Activated CD4-positive, alpha-beta memory T cell treated with anti-CD3 and anti-CD28 coated beads for 36 hours (primary cell): ENCODE data around the gene MVK. TPM values are rescaled to one million over a fixed set of nuclear protein-coding genes. Genes with fewer than 3 reads are reported as not detected.

ENCODE experiments used
- CTCF ChIA-PET: fragments of 350-600 bp; sonication (Branson Sonifier 250); formaldehyde crosslinking; loops from one replicate; lab custom pipeline; 2021; ENCODE audit warnings: antibody characterized with exemption, inconsistent platforms; lab: Charles Lee
- POLR2A ChIA-PET: fragments of 350-600 bp; sonication (Branson Sonifier 250); formaldehyde crosslinking; loops from one replicate; lab custom pipeline; 2021; ENCODE audit warnings: antibody characterized with exemption; lab: Charles Lee
- DNase-seq: peaks from one replicate; pipeline ENCODE4 v3.0.0-alpha.2; 2020
- H3K27ac Mint-ChIP-seq: one replicate; pipeline ENCODE4 v1.8.0; 2021; ENCODE audit warnings: mixed read lengths
- H3K27me3 Mint-ChIP-seq: one replicate; pipeline ENCODE4 v1.8.0; 2021; ENCODE audit warnings: mixed read lengths
- H3K36me3 Mint-ChIP-seq: one replicate; pipeline ENCODE4 v1.8.0; 2021; ENCODE audit warnings: mixed read lengths
- H3K4me1 Mint-ChIP-seq: one replicate; pipeline ENCODE4 v1.8.0; 2021; ENCODE audit warnings: low read depth, mixed read lengths
- H3K4me3 Mint-ChIP-seq: one replicate; pipeline ENCODE4 v1.8.0; 2021; ENCODE audit warnings: mild to moderate bottlenecking, mixed read lengths
- H3K9me3 Mint-ChIP-seq: one replicate; pipeline ENCODE4 v1.8.0; 2021; ENCODE audit warnings: mixed read lengths
- intact Hi-C: fragments of 100-400 bp; cut with micrococcal nuclease; formaldehyde crosslinking; loops from one replicate; pipeline ENCODE4 v1.15.1; 2023
- total RNA-seq, 2 experiments: library from RNA; stranded (reverse); gene quantifications; one replicate each; pipeline ENCODE4 v1.2.3, GENCODE V29; 2021

The MVK gene
- total RNA-seq, 2 experiments from 2014 or later, result 21.2 TPM

- CTCF ChIA-PET, result interaction anchor here (3.0 kb wide), 1 partner anchor 11 kb away, joined by 19 read pairs; no protein-coding TSS in a partner anchor
- no peak overlapping the region for H3K4me3 Mint-ChIP-seq
- H3K27ac Mint-ChIP-seq, result no peak overlapping the region
- H3K36me3 Mint-ChIP-seq, result peaks cover 30% of the 10 kb centered on the region
- H3K4me1 Mint-ChIP-seq, result no peaks in the 10 kb centered on the region
- POLR2A ChIA-PET, result no interaction called here
- no peaks in the 10 kb centered on the region for H3K9me3 Mint-ChIP-seq
- intact Hi-C loops, result no loop called here
- DNase-seq, result no peak
- H3K27me3 Mint-ChIP-seq, result no peaks in the 10 kb centered on the region
Observed at GRCh38 chr12:109586385-109587296, 13.0 kb downstream of the MVK start.

GRCh38 chr12:109587921-109588320, 14.3 kb downstream of the MVK start:
- intact Hi-C loops, result no loop called here
- POLR2A ChIA-PET, result no interaction called here

GRCh38 chr12:109588461-109589239, 15.1 kb downstream of the MVK start:
- Mint-ChIP-seq H3K9me3 (no peaks in the 10 kb centered on the region), H3K4me3 (no peak overlapping the region), H3K36me3 (peaks cover 29% of the 10 kb centered on the region), H3K27ac (no peak overlapping the region), H3K27me3 (no peaks in the 10 kb centered on the region), H3K4me1 (peaks cover 2% of the 10 kb centered on the region)
- DNase-seq, result no peak
- POLR2A ChIA-PET, result no interaction called here
- CTCF ChIA-PET, result interaction anchor here (1.4 to 3.0 kb wide), 2 partner anchors 9 to 69 kb away, joined by 5 to 19 read pairs; no protein-coding TSS in a partner anchor
- intact Hi-C loops, result no loop called here

More at GRCh38 chr12:109587921-109588320, 14.3 kb downstream of the MVK start:
- H3K27ac Mint-ChIP-seq, result no peak overlapping the region
- CTCF ChIA-PET, result interaction anchor here (1.4 to 3.0 kb wide), 2 partner anchors 10 to 69 kb away, joined by 5 to 19 read pairs; no protein-coding TSS in a partner anchor
- DNase-seq, result no peak
- no peaks in the 10 kb centered on the region for H3K4me1 Mint-ChIP-seq
- no peaks in the 10 kb centered on the region for H3K27me3 Mint-ChIP-seq
- H3K36me3 Mint-ChIP-seq, result peaks cover 29% of the 10 kb centered on the region
- no peak overlapping the region for H3K4me3 Mint-ChIP-seq
- no peaks in the 10 kb centered on the region for H3K9me3 Mint-ChIP-seq

- H3K36me3 Mint-ChIP-seq, result peaks cover 24% of the 10 kb centered on the region
- POLR2A ChIA-PET, result no interaction called here
- H3K4me1 Mint-ChIP-seq, result peaks cover 6% of the 10 kb centered on the region
- no peaks in the 10 kb centered on the region for H3K9me3 Mint-ChIP-seq
- H3K27ac Mint-ChIP-seq, result no peak overlapping the region
- no peak overlapping the region for H3K4me3 Mint-ChIP-seq
- intact Hi-C loops, result no loop called here
- CTCF ChIA-PET, result interaction anchor here (0.9 to 1.4 kb wide), 2 partner anchors 9 to 70 kb away, joined by 3 to 5 read pairs; no protein-coding TSS in a partner anchor
- H3K27me3 Mint-ChIP-seq, result no peaks in the 10 kb centered on the region
- no peak for DNase-seq
Observed at GRCh38 chr12:109589240-109589590, 15.6 kb downstream of the MVK start.

GRCh38 chr12:109589691-109590245, 16.2 kb downstream of the MVK start:
- ChIA-PET CTCF (interaction anchor here (0.9 kb wide), 1 partner anchor 8 kb away, joined by 3 read pairs; no protein-coding TSS in a partner anchor), POLR2A (no interaction called here)
- Mint-ChIP-seq H3K4me3 (no peak overlapping the region), H3K4me1 (peaks cover 11% of the 10 kb centered on the region), H3K9me3 (no peaks in the 10 kb centered on the region), H3K36me3 (peaks cover 24% of the 10 kb centered on the region), H3K27me3 (no peaks in the 10 kb centered on the region), H3K27ac (no peak overlapping the region)
- intact Hi-C loops, result no loop called here
- DNase-seq, result no peak

GRCh38 chr12:109590566-109590965, 17.0 kb downstream of the MVK start:
- DNase-seq, result no peak
- no peaks in the 10 kb centered on the region for H3K27me3 Mint-ChIP-seq
- H3K9me3 Mint-ChIP-seq, result no peaks in the 10 kb centered on the region
- intact Hi-C loops, result no loop called here
- peaks cover 19% of the 10 kb centered on the region for H3K4me1 Mint-ChIP-seq
- no peak overlapping the region for H3K27ac Mint-ChIP-seq
- CTCF ChIA-PET, result no interaction called here
- H3K36me3 Mint-ChIP-seq, result peaks cover 20% of the 10 kb centered on the region
- POLR2A ChIA-PET, result no interaction called here
- H3K4me3 Mint-ChIP-seq, result no peak overlapping the region

- intact Hi-C loops, result no loop called here
- no peaks in the 10 kb centered on the region for H3K27me3 Mint-ChIP-seq
- POLR2A ChIA-PET, result no interaction called here
- CTCF ChIA-PET, result no interaction called here
- peaks cover 23% of the 10 kb centered on the region for H3K4me1 Mint-ChIP-seq
- H3K36me3 Mint-ChIP-seq, result peaks cover 20% of the 10 kb centered on the region
- no peak overlapping the region for H3K4me3 Mint-ChIP-seq
- H3K27ac Mint-ChIP-seq, result no peak overlapping the region
- DNase-seq, result no peak
- no peaks in the 10 kb centered on the region for H3K9me3 Mint-ChIP-seq
Observed at GRCh38 chr12:109591041-109591440, 17.4 kb downstream of the MVK start.

- H3K4me1 Mint-ChIP-seq, result peaks cover 26% of the 10 kb centered on the region
- no peaks in the 10 kb centered on the region for H3K9me3 Mint-ChIP-seq
- ChIA-PET CTCF (no interaction called here), POLR2A (no interaction called here)
- peaks cover 18% of the 10 kb centered on the region for H3K36me3 Mint-ChIP-seq
- intact Hi-C loops, result no loop called here
- H3K27ac Mint-ChIP-seq, result no peak overlapping the region
- H3K27me3 Mint-ChIP-seq, result no peaks in the 10 kb centered on the region
- H3K4me3 Mint-ChIP-seq, result no peak overlapping the region
- no peak for DNase-seq
Observed at GRCh38 chr12:109592195-109592904, 18.8 kb downstream of the MVK start.

- ChIA-PET CTCF (interaction anchor here (0.6 to 1.0 kb wide), 2 partner anchors 47 to 74 kb away, joined by 3 read pairs; no protein-coding TSS in a partner anchor), POLR2A (no interaction called here)
- intact Hi-C loops, result no loop called here
- Mint-ChIP-seq H3K4me1 (peaks cover 31% of the 10 kb centered on the region), H3K4me3 (no peak overlapping the region), H3K27ac (no peak overlapping the region), H3K27me3 (no peaks in the 10 kb centered on the region), H3K36me3 (peaks cover 14% of the 10 kb centered on the region), H3K9me3 (no peaks in the 10 kb centered on the region)
- DNase-seq, result no peak
Observed at GRCh38 chr12:109592905-109593272, 19.3 kb downstream of the MVK start.

GRCh38 chr12:109594556-109595317, 21.1 kb downstream of the MVK start:
- Mint-ChIP-seq H3K4me3 (no peak overlapping the region), H3K27me3 (no peaks in the 10 kb centered on the region), H3K27ac (no peak overlapping the region), H3K4me1 (peaks cover 33% of the 10 kb centered on the region), H3K36me3 (peaks cover 5% of the 10 kb centered on the region), H3K9me3 (no peaks in the 10 kb centered on the region)
- DNase-seq, result no peak
- CTCF ChIA-PET, result interaction anchor here (0.7 to 7.2 kb wide), 6 partner anchors 8 to 258 kb away, joined by 3 to 100 read pairs (median 3); no protein-coding TSS in a partner anchor
- intact Hi-C loops, result no loop called here
- POLR2A ChIA-PET, result interaction anchor here (0.8 kb wide), 1 partner anchor 40 kb away, joined by 6 read pairs; no protein-coding TSS in a partner anchor
